Measurements from ENCODE around the gene INPP5F. TPM values are rescaled to one million over a fixed set of nuclear protein-coding genes. Genes with fewer than 3 reads are reported as not detected.

Gene INPP5F
- total and polyA plus RNA-seq, 2 experiments from 2014 or later: 41.4 to 86.0 TPM

DNA sequence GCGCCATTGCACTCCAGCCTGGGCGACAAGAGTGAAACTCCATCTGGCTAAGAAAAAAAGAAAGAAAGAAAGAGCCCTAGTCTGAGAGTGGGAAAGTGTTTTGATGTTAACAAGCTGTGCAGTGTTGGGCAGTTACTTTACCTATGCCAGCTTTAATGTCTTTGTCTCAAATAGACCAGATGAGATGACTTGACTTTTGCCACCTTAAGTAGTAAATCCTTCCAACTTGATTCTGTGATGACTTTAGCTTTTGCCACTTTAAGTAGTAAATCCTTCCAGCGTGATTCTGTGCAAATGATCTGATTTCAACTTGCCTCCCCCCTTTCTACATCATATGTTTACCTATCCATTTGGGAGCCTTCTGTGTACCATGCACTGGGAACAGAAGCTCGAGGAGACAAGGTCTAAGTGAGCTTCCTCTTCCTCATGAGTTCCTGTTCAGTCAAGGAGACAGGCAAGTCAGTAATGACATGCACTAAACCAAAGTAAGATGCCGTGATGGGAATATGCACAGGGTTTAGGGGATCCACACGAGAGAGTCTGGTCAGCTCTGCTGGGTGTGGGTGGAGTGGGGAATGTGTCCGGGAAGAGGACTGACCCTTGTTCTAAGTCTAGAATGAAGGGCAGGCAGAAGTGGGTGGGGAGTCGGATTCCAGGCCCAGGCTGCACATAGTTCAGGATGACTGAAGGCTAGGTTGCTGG is 17.2 kb downstream of the INPP5F start:
- Mint-ChIP-seq H3K36me3 (ENCODE audit: low read depth) (peaks cover 4% of the 10 kb centered on the region; the same call in 2 of the 3 replicates), H3K27me3 (ENCODE audit: insufficient read depth, low read depth, poor library complexity) (peaks cover 5% of the 10 kb centered on the region), H3K4me1 (peaks cover 18% of the 10 kb centered on the region), H3K4me3 (no peak overlapping the region), H3K27ac (no peak overlapping the region), H3K9me3 (peaks cover 4% of the 10 kb centered on the region)
- ATAC-seq (peak; percentile 29; the same call in 1 of the 3 replicates), DNase-seq (ENCODE audit: low spot score) (no peak)
- H3K27ac ChIP-seq (ENCODE audit: low read depth): peak overlapping the region; percentile 10; the same call in 1 of the 2 replicates
- H3K79me2 ChIP-seq (replicated peaks; ENCODE audit: insufficient read depth): peaks cover 54% of the 10 kb centered on the region
- no peak overlapping the region for H3K4me2 ChIP-seq
- H3K4me1 ChIP-seq (ENCODE audit: insufficient read depth): peaks cover 10% of the 10 kb centered on the region
- H2AFZ ChIP-seq: no peak overlapping the region
- no peak overlapping the region for H3K4me3 ChIP-seq
- no peaks in the 10 kb centered on the region for H3F3A ChIP-seq (replicated peaks; ENCODE audit: low read depth)
- no peak for TF ChIP-seq CREB1 (CRISPR knock-in tag; IDR thresholded peaks at IDR 0.05; ENCODE audit: low read depth)
- TF ChIP-seq, protein P1, sequence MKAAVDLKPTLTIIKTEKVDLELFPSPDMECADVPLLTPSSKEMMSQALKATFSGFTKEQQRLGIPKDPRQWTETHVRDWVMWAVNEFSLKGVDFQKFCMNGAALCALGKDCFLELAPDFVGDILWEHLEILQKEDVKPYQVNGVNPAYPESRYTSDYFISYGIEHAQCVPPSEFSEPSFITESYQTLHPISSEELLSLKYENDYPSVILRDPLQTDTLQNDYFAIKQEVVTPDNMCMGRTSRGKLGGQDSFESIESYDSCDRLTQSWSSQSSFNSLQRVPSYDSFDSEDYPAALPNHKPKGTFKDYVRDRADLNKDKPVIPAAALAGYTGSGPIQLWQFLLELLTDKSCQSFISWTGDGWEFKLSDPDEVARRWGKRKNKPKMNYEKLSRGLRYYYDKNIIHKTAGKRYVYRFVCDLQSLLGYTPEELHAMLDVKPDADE (IDR thresholded peaks at IDR 0.05): no peak
- no peak for TF ChIP-seq JUNB (IDR thresholded peaks at IDR 0.05; ENCODE audit: unreplicated experiment)
- TF ChIP-seq, protein P2, sequence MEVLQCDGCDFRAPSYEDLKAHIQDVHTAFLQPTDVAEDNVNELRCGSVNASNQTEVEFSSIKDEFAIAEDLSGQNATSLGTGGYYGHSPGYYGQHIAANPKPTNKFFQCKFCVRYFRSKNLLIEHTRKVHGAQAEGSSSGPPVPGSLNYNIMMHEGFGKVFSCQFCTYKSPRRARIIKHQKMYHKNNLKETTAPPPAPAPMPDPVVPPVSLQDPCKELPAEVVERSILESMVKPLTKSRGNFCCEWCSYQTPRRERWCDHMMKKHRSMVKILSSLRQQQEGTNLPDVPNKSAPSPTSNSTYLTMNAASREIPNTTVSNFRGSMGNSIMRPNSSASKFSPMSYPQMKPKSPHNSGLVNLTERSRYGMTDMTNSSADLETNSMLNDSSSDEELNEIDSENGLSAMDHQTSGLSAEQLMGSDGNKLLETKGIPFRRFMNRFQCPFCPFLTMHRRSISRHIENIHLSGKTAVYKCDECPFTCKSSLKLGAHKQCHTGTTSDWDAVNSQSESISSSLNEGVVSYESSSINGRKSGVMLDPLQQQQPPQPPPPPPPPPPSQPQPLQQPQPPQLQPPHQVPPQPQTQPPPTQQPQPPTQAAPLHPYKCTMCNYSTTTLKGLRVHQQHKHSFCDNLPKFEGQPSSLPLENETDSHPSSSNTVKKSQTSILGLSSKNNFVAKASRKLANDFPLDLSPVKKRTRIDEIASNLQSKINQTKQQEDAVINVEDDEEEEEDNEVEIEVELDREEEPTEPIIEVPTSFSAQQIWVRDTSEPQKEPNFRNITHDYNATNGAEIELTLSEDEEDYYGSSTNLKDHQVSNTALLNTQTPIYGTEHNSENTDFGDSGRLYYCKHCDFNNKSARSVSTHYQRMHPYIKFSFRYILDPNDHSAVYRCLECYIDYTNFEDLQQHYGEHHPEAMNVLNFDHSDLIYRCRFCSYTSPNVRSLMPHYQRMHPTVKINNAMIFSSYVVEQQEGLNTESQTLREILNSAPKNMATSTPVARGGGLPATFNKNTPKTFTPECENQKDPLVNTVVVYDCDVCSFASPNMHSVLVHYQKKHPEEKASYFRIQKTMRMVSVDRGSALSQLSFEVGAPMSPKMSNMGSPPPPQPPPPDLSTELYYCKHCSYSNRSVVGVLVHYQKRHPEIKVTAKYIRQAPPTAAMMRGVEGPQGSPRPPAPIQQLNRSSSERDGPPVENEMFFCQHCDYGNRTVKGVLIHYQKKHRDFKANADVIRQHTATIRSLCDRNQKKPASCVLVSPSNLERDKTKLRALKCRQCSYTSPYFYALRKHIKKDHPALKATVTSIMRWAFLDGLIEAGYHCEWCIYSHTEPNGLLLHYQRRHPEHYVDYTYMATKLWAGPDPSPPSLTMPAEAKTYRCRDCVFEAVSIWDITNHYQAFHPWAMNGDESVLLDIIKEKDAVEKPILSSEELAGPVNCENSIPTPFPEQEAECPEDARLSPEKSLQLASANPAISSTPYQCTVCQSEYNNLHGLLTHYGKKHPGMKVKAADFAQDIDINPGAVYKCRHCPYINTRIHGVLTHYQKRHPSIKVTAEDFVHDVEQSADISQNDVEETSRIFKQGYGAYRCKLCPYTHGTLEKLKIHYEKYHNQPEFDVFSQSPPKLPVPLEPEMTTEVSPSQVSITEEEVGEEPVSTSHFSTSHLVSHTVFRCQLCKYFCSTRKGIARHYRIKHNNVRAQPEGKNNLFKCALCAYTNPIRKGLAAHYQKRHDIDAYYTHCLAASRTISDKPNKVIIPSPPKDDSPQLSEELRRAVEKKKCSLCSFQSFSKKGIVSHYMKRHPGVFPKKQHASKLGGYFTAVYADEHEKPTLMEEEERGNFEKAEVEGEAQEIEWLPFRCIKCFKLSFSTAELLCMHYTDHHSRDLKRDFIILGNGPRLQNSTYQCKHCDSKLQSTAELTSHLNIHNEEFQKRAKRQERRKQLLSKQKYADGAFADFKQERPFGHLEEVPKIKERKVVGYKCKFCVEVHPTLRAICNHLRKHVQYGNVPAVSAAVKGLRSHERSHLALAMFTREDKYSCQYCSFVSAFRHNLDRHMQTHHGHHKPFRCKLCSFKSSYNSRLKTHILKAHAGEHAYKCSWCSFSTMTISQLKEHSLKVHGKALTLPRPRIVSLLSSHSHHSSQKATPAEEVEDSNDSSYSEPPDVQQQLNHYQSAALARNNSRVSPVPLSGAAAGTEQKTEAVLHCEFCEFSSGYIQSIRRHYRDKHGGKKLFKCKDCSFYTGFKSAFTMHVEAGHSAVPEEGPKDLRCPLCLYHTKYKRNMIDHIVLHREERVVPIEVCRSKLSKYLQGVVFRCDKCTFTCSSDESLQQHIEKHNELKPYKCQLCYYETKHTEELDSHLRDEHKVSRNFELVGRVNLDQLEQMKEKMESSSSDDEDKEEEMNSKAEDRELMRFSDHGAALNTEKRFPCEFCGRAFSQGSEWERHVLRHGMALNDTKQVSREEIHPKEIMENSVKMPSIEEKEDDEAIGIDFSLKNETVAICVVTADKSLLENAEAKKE (CRISPR knock-in tag; IDR thresholded peaks at IDR 0.05): no peak
- no peak for TF ChIP-seq EZH2 (IDR thresholded peaks at IDR 0.05; ENCODE audit: low read depth, unreplicated experiment)
- no peak for TF ChIP-seq ZNF114 (CRISPR knock-in tag; IDR thresholded peaks at IDR 0.05)
- no peak for TF ChIP-seq STAT1 (IDR thresholded peaks at IDR 0.05; ENCODE audit: unreplicated experiment)
- TF ChIP-seq POLR2AphosphoS5 (IDR thresholded peaks at IDR 0.05; ENCODE audit: low read depth): no peak
- TF ChIP-seq EZH2phosphoT487 (IDR thresholded peaks at IDR 0.05; ENCODE audit: unreplicated experiment): no peak
- TF ChIP-seq, protein P3, sequence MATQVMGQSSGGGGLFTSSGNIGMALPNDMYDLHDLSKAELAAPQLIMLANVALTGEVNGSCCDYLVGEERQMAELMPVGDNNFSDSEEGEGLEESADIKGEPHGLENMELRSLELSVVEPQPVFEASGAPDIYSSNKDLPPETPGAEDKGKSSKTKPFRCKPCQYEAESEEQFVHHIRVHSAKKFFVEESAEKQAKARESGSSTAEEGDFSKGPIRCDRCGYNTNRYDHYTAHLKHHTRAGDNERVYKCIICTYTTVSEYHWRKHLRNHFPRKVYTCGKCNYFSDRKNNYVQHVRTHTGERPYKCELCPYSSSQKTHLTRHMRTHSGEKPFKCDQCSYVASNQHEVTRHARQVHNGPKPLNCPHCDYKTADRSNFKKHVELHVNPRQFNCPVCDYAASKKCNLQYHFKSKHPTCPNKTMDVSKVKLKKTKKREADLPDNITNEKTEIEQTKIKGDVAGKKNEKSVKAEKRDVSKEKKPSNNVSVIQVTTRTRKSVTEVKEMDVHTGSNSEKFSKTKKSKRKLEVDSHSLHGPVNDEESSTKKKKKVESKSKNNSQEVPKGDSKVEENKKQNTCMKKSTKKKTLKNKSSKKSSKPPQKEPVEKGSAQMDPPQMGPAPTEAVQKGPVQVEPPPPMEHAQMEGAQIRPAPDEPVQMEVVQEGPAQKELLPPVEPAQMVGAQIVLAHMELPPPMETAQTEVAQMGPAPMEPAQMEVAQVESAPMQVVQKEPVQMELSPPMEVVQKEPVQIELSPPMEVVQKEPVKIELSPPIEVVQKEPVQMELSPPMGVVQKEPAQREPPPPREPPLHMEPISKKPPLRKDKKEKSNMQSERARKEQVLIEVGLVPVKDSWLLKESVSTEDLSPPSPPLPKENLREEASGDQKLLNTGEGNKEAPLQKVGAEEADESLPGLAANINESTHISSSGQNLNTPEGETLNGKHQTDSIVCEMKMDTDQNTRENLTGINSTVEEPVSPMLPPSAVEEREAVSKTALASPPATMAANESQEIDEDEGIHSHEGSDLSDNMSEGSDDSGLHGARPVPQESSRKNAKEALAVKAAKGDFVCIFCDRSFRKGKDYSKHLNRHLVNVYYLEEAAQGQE (IDR thresholded peaks at IDR 0.05; ENCODE audit: unreplicated experiment): no peak
- TF ChIP-seq, protein P4, sequence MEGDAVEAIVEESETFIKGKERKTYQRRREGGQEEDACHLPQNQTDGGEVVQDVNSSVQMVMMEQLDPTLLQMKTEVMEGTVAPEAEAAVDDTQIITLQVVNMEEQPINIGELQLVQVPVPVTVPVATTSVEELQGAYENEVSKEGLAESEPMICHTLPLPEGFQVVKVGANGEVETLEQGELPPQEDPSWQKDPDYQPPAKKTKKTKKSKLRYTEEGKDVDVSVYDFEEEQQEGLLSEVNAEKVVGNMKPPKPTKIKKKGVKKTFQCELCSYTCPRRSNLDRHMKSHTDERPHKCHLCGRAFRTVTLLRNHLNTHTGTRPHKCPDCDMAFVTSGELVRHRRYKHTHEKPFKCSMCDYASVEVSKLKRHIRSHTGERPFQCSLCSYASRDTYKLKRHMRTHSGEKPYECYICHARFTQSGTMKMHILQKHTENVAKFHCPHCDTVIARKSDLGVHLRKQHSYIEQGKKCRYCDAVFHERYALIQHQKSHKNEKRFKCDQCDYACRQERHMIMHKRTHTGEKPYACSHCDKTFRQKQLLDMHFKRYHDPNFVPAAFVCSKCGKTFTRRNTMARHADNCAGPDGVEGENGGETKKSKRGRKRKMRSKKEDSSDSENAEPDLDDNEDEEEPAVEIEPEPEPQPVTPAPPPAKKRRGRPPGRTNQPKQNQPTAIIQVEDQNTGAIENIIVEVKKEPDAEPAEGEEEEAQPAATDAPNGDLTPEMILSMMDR (conservative IDR thresholded peaks at IDR 0.05; ENCODE audit: low read depth in 2 of 2): no peak
- TF ChIP-seq ZNF331 (CRISPR knock-in tag; IDR thresholded peaks at IDR 0.05; ENCODE audit: low read depth): no peak
- TF ChIP-seq NANOG (IDR thresholded peaks at IDR 0.05; ENCODE audit: borderline replicate concordance): no peak
- H3K9me2 ChIP-seq (ENCODE audit: insufficient read depth): no peaks in the 10 kb centered on the region
- H3K27me3 ChIP-seq (ENCODE audit: insufficient read depth): no peaks in the 10 kb centered on the region
- no peaks in the 10 kb centered on the region for H3K36me3 ChIP-seq (ENCODE audit: insufficient read depth)
- H4K20me1 ChIP-seq (replicated peaks; ENCODE audit: insufficient read depth): no peaks in the 10 kb centered on the region
